Neuronal stem cell (in vitro differentiated cells): ENCODE results near the gene RUNDC3A.

Source experiments
- DNase-seq: peaks from one replicate; pipeline ENCODE4 v3.0.0-alpha.2; 2013; ENCODE audit warnings: low spot score
- H2AFZ ChIP-seq: one replicate; pipeline ENCODE4 v1.6.1; 2013; ENCODE audit warnings: mild to moderate bottlenecking, low read length, inconsistent platforms
- H2AK5ac ChIP-seq: 2 replicates; pipeline ENCODE4 v1.6.1; 2013; ENCODE audit warnings: low read depth, mild to moderate bottlenecking, inconsistent platforms, low read length, moderate library complexity, mixed read lengths
- H2BK120ac ChIP-seq: 2 replicates; pipeline ENCODE4 v1.6.1; 2013; ENCODE audit warnings: low read depth, mild to moderate bottlenecking, inconsistent platforms, low read length, moderate library complexity, mixed read lengths
- H2BK12ac ChIP-seq: one replicate; pipeline ENCODE4 v1.6.1; 2013; ENCODE audit warnings: low read length, inconsistent platforms
- H2BK15ac ChIP-seq: 2 replicates; pipeline ENCODE4 v1.6.1; 2013; ENCODE audit warnings: mild to moderate bottlenecking, low read length, inconsistent platforms, mixed read lengths
- H2BK5ac ChIP-seq: one replicate; pipeline ENCODE4 v1.6.1; 2013; ENCODE audit warnings: inconsistent platforms, mild to moderate bottlenecking, low read length, moderate library complexity
- H3K14ac ChIP-seq: one replicate; pipeline ENCODE4 v1.6.1; 2013; ENCODE audit warnings: low read length, inconsistent platforms
- H3K18ac ChIP-seq: 2 replicates; pipeline ENCODE4 v1.6.1; 2013; ENCODE audit warnings: low read length, inconsistent platforms
- H3K23ac ChIP-seq: 2 replicates; pipeline ENCODE4 v1.6.1; 2013; ENCODE audit warnings: low read depth, mild to moderate bottlenecking, mixed read lengths, low read length, inconsistent platforms; ENCODE audit not compliant: poor library complexity
- H3K27ac ChIP-seq: replicated peaks from 3 replicates; pipeline ENCODE4 v1.5.1; 2013; ENCODE audit warnings: low read length, inconsistent platforms
- H3K27me3 ChIP-seq, 3 experiments: 2 replicates each; pipeline ENCODE4 v1.6.1; 2013; ENCODE audit warnings: low read length in 3 of 3, mild to moderate bottlenecking in 2 of 3, inconsistent platforms in 1 of 3, low read depth in 1 of 3, mixed read lengths in 1 of 3, moderate library complexity in 1 of 3; ENCODE audit not compliant: control insufficient read depth in 3 of 3, insufficient read depth in 3 of 3
- H3K36me3 ChIP-seq, 2 donors: replicated peaks in 1 of 2; 2 replicates each; pipeline ENCODE4 v1.6.1; 2013; ENCODE audit warnings: low read length in 2 of 2; ENCODE audit not compliant: control insufficient read depth in 2 of 2, insufficient read depth in 2 of 2
- H3K4ac ChIP-seq: 2 replicates; pipeline ENCODE4 v1.6.1; 2013; ENCODE audit warnings: inconsistent platforms, mild to moderate bottlenecking, low read length, moderate library complexity
- H3K4me1 ChIP-seq, 2 donors: 1 replicate in 1 of 2; 2 replicates in 1 of 2; pipeline ENCODE4 v1.6.1; 2013; ENCODE audit warnings: low read length in 2 of 2, low read depth in 1 of 2; ENCODE audit not compliant: control insufficient read depth in 2 of 2, insufficient read depth in 1 of 2
- H3K4me2 ChIP-seq: one replicate; pipeline ENCODE4 v1.6.1; 2013; ENCODE audit warnings: mild to moderate bottlenecking, low read length, inconsistent platforms; ENCODE audit not compliant: insufficient read depth, poor library complexity, severe bottlenecking
- H3K4me3 ChIP-seq, 2 donors: 2 replicates each; pipeline ENCODE4 v1.5.1; 2013; ENCODE audit warnings: low read length in 2 of 2, mild to moderate bottlenecking in 2 of 2, inconsistent platforms in 1 of 2, moderate library complexity in 1 of 2
- H3K79me1 ChIP-seq: one replicate; pipeline ENCODE4 v1.6.1; 2013; ENCODE audit warnings: low read depth, mild to moderate bottlenecking, inconsistent platforms, low read length, moderate library complexity
- H3K9ac ChIP-seq: one replicate; pipeline ENCODE4 v1.6.1; 2013; ENCODE audit warnings: mild to moderate bottlenecking, low read depth, low read length, inconsistent platforms; ENCODE audit not compliant: poor library complexity
- H3K9me3 ChIP-seq, 2 donors: replicated peaks in 1 of 2; 2 replicates each; pipeline versions ENCODE3 to v1.6.1; 2013; ENCODE audit warnings: low read length in 2 of 2, mild to moderate bottlenecking in 2 of 2, inconsistent platforms in 1 of 2, low read depth in 1 of 2, mixed read lengths in 1 of 2, moderate library complexity in 1 of 2; ENCODE audit not compliant: control insufficient read depth in 2 of 2, insufficient read depth in 1 of 2
- H4K8ac ChIP-seq: one replicate; pipeline ENCODE4 v1.6.1; 2013; ENCODE audit warnings: low read depth, mild to moderate bottlenecking, inconsistent platforms, low read length, moderate library complexity
- H4K91ac ChIP-seq: one replicate; pipeline ENCODE4 v1.6.1; 2013; ENCODE audit warnings: low read length, low read depth, mild to moderate bottlenecking, inconsistent platforms; ENCODE audit not compliant: poor library complexity
- WGBS, 2 donors: extraction: QIAGEN DNeasy Blood & Tissue Kit; methylation state at CpG; one replicate each; pipeline ENCODE4 v1.1.7; 2013; ENCODE audit warnings: missing lambda C conversion rate in 2 of 2, mixed read lengths in 1 of 2; ENCODE audit not compliant: insufficient read length in 2 of 2, insufficient replicate concordance in 1 of 2; ENCODE audit errors: extremely low coverage in 2 of 2; 5-methylcytosine and 5-hydroxymethylcytosine counted together

RUNDC3A gene

DNA sequence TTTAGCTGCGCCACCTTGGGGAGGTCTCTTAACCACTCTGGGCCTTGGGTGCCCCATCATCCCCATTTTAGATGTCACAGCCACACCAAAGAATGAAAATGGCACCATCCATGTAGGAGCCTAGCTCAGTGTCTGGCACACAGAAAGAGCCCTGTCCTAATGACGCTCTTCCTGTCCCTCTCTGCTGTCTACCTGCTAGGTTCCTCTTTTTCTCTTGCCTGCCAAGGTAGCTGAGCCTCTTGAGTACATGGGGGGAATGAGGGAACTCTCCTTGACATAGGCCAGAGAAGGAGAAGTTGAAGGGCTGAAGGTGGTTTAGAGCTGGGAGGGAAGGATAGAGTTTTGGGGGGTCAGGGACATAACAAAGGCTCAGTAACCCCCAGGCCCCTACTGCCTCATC is 1.8 kb downstream of the RUNDC3A start:
- peak overlapping the region; percentile 71 for H3K23ac ChIP-seq
- H2AK5ac ChIP-seq, result no peak overlapping the region
- DNase-seq, result no peak
- H3K14ac ChIP-seq, result peak overlapping the region; percentile 83
- no peak overlapping the region for H4K8ac ChIP-seq
- H2AFZ ChIP-seq, result no peak overlapping the region
- H3K79me1 ChIP-seq, result peaks cover 2% of the 10 kb centered on the region
- peaks cover 4 to 66% (median 17%) of the 10 kb centered on the region in 3 experiments for H3K27me3 ChIP-seq
- H3K27ac ChIP-seq, result no peak overlapping the region
- no peak overlapping the region for H2BK15ac ChIP-seq
- H4K91ac ChIP-seq, result no peak overlapping the region
- no peaks in the 10 kb centered on the region for H3K9me3 ChIP-seq
- no peak overlapping the region for H3K4ac ChIP-seq
- no CpG with 5 or more reads among the region's 2 CpGs for WGBS, 2 donors
- H2BK5ac ChIP-seq, result no peak overlapping the region
- H3K9ac ChIP-seq, result no peak overlapping the region
- no peak overlapping the region for H3K4me2 ChIP-seq
- H3K4me1 ChIP-seq, result peaks cover 12 to 13% of the 10 kb centered on the region in 2 donors
- no peak overlapping the region for H3K4me3 ChIP-seq
- H3K36me3 ChIP-seq, result no peaks in the 10 kb centered on the region
- no peak overlapping the region for H2BK120ac ChIP-seq
- no peak overlapping the region for H3K18ac ChIP-seq
- no peak overlapping the region for H2BK12ac ChIP-seq

GRCh38 chr17:44310609-44311376 is 2.4 kb downstream of the RUNDC3A start:
- peak overlapping the region; percentile 48 for H3K23ac ChIP-seq
- no peak overlapping the region for H3K18ac ChIP-seq
- H2BK120ac ChIP-seq, result no peak overlapping the region
- H2AFZ ChIP-seq, result no peak overlapping the region
- H3K79me1 ChIP-seq, result peaks cover 2% of the 10 kb centered on the region
- no peak overlapping the region for H2BK5ac ChIP-seq
- H2BK15ac ChIP-seq, result no peak overlapping the region
- H3K4ac ChIP-seq, result no peak overlapping the region
- no peak overlapping the region for H3K14ac ChIP-seq
- no peak overlapping the region for H3K9ac ChIP-seq
- no peak overlapping the region for H3K4me2 ChIP-seq
- peaks cover 6 to 69% (median 21%) of the 10 kb centered on the region in 3 experiments for H3K27me3 ChIP-seq
- H3K36me3 ChIP-seq, result no peaks in the 10 kb centered on the region
- H3K27ac ChIP-seq, result no peak overlapping the region
- no peak overlapping the region for H4K8ac ChIP-seq
- peaks cover 0 to 3% of the 10 kb centered on the region in 2 donors for H3K9me3 ChIP-seq
- no CpG with 5 or more reads among the region's 10 CpGs for WGBS, 2 donors
- no peak for DNase-seq
- no peak overlapping the region for H4K91ac ChIP-seq
- H3K4me3 ChIP-seq, result no peak overlapping the region
- peaks cover 12 to 17% of the 10 kb centered on the region in 2 donors for H3K4me1 ChIP-seq
- H2BK12ac ChIP-seq, result peak overlapping the region; percentile 11
- H2AK5ac ChIP-seq, result no peak overlapping the region

- Histone ChIP-seq H2BK120ac (no peak overlapping the region), H2BK12ac (no peak overlapping the region), H3K27ac (no peak overlapping the region), H3K23ac (no peak overlapping the region), H3K4me3 (no peak overlapping the region), H2AK5ac (no peak overlapping the region), H3K4ac (no peak overlapping the region), H2AFZ (no peak overlapping the region), H3K79me1 (peaks cover 2% of the 10 kb centered on the region), H2BK15ac (no peak overlapping the region), H4K8ac (no peak overlapping the region), H3K18ac (no peak overlapping the region), H3K36me3 (no peaks in the 10 kb centered on the region), H3K4me2 (no peak overlapping the region), H2BK5ac (no peak overlapping the region), H3K9ac (no peak overlapping the region), H3K4me1 (peaks cover 12 to 24% of the 10 kb centered on the region in 2 donors), H3K27me3 (peaks cover 6 to 75% (median 27%) of the 10 kb centered on the region in 3 experiments), H3K9me3 (peaks cover 0 to 4% of the 10 kb centered on the region in 2 donors), H3K14ac (no peak overlapping the region), H4K91ac (no peak overlapping the region)
- no CpG with 5 or more reads among the region's 5 CpGs for WGBS, 2 donors
- no peak for DNase-seq
Observed at GRCh38 chr17:44311562-44312181, 3.3 kb downstream of the RUNDC3A start.

DNA sequence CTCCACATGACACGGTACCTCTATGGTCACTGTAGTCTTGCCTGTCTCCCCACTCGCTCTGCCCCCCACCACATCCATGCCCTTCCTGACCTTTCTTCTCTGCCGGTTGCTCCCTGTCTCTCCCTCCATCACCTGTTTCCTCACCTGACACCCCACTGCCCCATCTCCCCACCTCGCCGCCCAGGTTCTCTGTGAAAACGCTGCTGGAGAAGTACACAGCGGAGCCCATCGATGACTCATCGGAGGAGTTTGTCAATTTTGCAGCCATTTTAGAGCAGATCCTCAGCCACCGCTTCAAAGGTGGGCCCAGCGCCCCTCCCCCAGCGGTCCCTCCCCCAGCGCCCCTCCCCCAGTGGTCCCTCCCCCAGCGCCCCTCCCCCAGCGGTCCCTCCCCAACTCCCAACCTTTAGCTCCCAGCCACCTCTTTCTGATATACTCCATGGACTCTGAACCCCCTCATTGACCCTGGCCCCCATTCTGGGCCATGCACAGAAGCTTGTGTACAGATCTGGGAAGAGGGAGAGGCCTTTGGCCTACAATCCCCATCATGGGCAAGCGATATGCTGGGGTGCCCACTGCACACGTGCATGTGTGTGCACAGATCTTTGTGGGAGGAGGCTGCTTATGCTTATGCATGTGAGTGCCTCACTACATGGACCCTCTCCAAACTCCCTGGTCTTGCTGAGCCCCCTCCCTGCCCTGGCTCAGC is 4.1 kb downstream of the RUNDC3A start:
- Histone ChIP-seq H3K23ac (no peak overlapping the region), H3K27ac (no peak overlapping the region), H2BK5ac (no peak overlapping the region), H2BK120ac (no peak overlapping the region), H2BK12ac (no peak overlapping the region), H3K4me2 (no peak overlapping the region), H3K4me3 (no peak overlapping the region), H2AK5ac (no peak overlapping the region), H3K4ac (no peak overlapping the region), H3K9ac (no peak overlapping the region), H3K36me3 (no peaks in the 10 kb centered on the region), H3K14ac (no peak overlapping the region), H4K91ac (no peak overlapping the region), H3K27me3 (peaks cover 6 to 77% (median 30%) of the 10 kb centered on the region in 3 experiments), H2BK15ac (no peak overlapping the region), H3K9me3 (peaks cover 0 to 4% of the 10 kb centered on the region in 2 donors), H4K8ac (no peak overlapping the region), H2AFZ (no peak overlapping the region), H3K4me1 (peaks cover 8 to 20% of the 10 kb centered on the region in 2 donors), H3K18ac (no peak overlapping the region), H3K79me1 (peaks cover 2% of the 10 kb centered on the region)
- no peak for DNase-seq
- WGBS, 2 donors, result no CpG with 5 or more reads among the region's 17 CpGs
